H1 (cell line): ENCODE data around the gene PALD1. TPM values are rescaled to one million over a fixed set of nuclear protein-coding genes. Genes with fewer than 3 reads are reported as not detected.

ENCODE experiments used
- ATF2 ChIP-seq: IDR thresholded peaks from 2 replicates; pipeline ENCODE4 v1.6.1; 2012; ENCODE audit warnings: low read length, inconsistent platforms
- CBX5 ChIP-seq: fragments of 300-800, 300-1000 bp; sonication (generic); IDR thresholded peaks from 2 replicates; pipeline ENCODE4 v1.7.1; 2016; ENCODE audit warnings: antibody characterized with exemption, low read length, low read depth
- CHD2 ChIP-seq: IDR thresholded peaks from 2 replicates; pipeline ENCODE4 v1.6.1; 2012; ENCODE audit warnings: low read length, improper control_type of control experiment
- CHD7 ChIP-seq: fragments of 300-600 bp; sonication (generic); IDR thresholded peaks from 2 replicates; pipeline ENCODE4 v1.7.1; 2012; ENCODE audit warnings: low read length, moderate library complexity, mild to moderate bottlenecking, inconsistent platforms; ENCODE audit not compliant: insufficient replicate concordance
- JUN ChIP-seq: IDR thresholded peaks from 2 replicates; pipeline ENCODE4 v1.6.1; 2011; ENCODE audit warnings: low read depth, mild to moderate bottlenecking, improper control_type of control experiment, low read length
- RXRA ChIP-seq: IDR thresholded peaks from 2 replicates; pipeline ENCODE4 v1.6.1; 2011; ENCODE audit warnings: low read depth, mild to moderate bottlenecking, low read length, moderate library complexity; ENCODE audit not compliant: insufficient read depth
- SIX5 ChIP-seq: IDR thresholded peaks from 2 replicates; pipeline ENCODE4 v1.6.1; 2011; ENCODE audit warnings: mild to moderate bottlenecking, low read depth, low read length
- SP1 ChIP-seq: IDR thresholded peaks from 2 replicates; pipeline ENCODE4 v1.6.1; 2011; ENCODE audit warnings: low read depth, low read length
- TEAD4 ChIP-seq: IDR thresholded peaks from 2 replicates; pipeline ENCODE4 v1.6.1; 2012; ENCODE audit warnings: low read depth, low read length, inconsistent platforms, mixed read lengths
- polyA plus RNA-seq, 7 experiments: library from polyadenylated mRNA; depleted of rRNA in 3 of 7; stranded (reverse) in 5 of 7; unstranded in 2 of 7; fragments of >200 nt in 5 of 7; fragments of 200-250 nt in 2 of 7; gene quantifications; 1 replicate in 5 of 7; 2 replicates in 1 of 7; 4 replicates in 1 of 7; pipeline versions ENCODE4 v1.2.1 to v1.2.3, GENCODE V29; 2011 to 2013; ENCODE audit warnings: missing spikeins in 2 of 7, mixed read lengths in 2 of 7
- total RNA-seq: library from RNA; stranded (reverse); fragmentation: NEBNext Ultra II Directional; extraction: Animal tissue kit (Norgen Biotek cat#: 25700); gene quantifications from 2 replicates; pipeline ENCODE4 v1.2.1, GENCODE V29; 2021

Gene PALD1
- total and polyA plus RNA-seq, 2 of the 8 experiments (the other 6 are each of a cell fraction or from before 2014, with no cell fraction given), result 13.3 to 32.8 TPM

GRCh38 chr10:70615784-70616522, 137.4 kb downstream of the PALD1 start (continued):
- TF ChIP-seq CHD7, result no peak
- TF ChIP-seq TEAD4, result no peak
- no peak for TF ChIP-seq RXRA
- TF ChIP-seq CBX5, result no peak
- no peak for TF ChIP-seq JUN
- TF ChIP-seq SIX5, result no peak
- no peak for TF ChIP-seq SP1
- no peak for TF ChIP-seq CHD2
- TF ChIP-seq ATF2, result no peak
